ENCODE measurements around the gene PRSS57. TPM values are rescaled to one million over a fixed set of nuclear protein-coding genes. Genes with fewer than 3 reads are reported as not detected.
A peak's percentile ranks its signal among the peaks of the same experiment; 100 is the strongest.
"Not testable (repeated sequence)": the region's sequence is repeated elsewhere in the genome, so short reads cannot be mapped to it uniquely, and the experiment has no call there.

The PRSS57 gene
- total RNA-seq, 4 donors from 2014 or later = 0.34 TPM; not detected in 3

DNA sequence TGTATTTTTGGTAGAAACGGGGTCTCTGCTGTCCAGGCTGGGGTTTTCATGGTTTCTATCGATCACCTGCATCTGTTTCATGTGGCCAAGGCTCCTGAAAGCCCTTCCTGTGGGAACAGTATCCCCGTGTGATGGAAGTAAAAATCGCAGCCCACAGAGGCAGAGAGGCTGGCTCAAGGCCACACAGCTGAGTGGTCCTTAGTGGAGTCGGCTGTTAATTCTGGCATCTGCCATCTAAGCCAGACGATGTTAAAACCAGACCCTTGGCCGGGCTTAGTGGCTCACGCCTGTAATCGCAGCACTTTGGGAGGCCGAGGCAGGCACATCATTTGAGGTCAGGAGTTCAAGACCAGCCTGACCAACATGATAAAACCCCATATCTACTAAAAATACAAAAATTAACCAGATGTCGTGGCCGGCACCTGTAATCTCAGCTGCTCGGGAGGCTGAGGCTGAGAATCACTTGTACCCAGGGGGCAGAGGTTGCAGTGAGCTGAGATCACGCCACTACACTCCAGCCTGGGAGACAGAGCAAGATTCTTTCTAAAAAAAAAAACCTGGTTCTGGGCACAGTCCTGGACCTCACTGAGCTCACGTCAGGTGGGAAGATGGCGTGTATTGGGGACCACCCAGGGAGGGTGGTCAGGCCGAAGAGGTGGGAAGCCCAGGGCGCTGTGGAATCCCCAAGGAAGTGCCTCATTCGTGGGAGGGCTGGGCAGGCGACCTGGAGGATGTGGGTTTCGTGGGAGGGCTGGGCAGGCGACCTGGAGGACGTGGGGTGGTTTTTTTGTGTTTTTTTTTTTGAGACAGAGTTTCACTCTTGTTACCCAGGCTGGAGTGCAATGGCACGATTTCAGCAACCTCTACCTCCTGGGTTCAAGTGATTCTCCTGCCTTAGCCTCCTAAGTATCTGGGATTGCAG lies 37.2 kb upstream of the PRSS57 start:
- intact Hi-C loops (cut with DNase I) = loop anchor here (2.0 kb wide), 1 partner anchor 24 kb away; the partner anchor contains the start of gene PALM
- Histone ChIP-seq H3K27ac (replicated peaks in 1 of 4) (no peak overlapping the region), H3K27me3 (no peaks in the 10 kb centered on the region), H3K9me3 (no peaks in the 10 kb centered on the region), H3K4me1 (peaks cover 9 to 22% (median 17%) of the 10 kb centered on the region in 4 donors), H3K4me3 (no peak overlapping the region), H3K36me3 (peaks cover 0 to 56% (median 44%) of the 10 kb centered on the region in 4 donors)
- TF ChIP-seq POLR2AphosphoS5 (IDR thresholded peaks at IDR 0.05) = no peak
- TF ChIP-seq, protein P1, sequence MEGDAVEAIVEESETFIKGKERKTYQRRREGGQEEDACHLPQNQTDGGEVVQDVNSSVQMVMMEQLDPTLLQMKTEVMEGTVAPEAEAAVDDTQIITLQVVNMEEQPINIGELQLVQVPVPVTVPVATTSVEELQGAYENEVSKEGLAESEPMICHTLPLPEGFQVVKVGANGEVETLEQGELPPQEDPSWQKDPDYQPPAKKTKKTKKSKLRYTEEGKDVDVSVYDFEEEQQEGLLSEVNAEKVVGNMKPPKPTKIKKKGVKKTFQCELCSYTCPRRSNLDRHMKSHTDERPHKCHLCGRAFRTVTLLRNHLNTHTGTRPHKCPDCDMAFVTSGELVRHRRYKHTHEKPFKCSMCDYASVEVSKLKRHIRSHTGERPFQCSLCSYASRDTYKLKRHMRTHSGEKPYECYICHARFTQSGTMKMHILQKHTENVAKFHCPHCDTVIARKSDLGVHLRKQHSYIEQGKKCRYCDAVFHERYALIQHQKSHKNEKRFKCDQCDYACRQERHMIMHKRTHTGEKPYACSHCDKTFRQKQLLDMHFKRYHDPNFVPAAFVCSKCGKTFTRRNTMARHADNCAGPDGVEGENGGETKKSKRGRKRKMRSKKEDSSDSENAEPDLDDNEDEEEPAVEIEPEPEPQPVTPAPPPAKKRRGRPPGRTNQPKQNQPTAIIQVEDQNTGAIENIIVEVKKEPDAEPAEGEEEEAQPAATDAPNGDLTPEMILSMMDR (IDR thresholded peaks at IDR 0.05) = no peak
- TF ChIP-seq EP300 (IDR thresholded peaks at IDR 0.05) = no peak
- no peak for TF ChIP-seq POLR2A (IDR thresholded peaks at IDR 0.05; ENCODE audit: low read depth)
- DNase-seq (ENCODE audit: extremely low spot score) = no peak
- WGBS = 73% methylated on average over 23 of the region's 24 CpGs

DNA sequence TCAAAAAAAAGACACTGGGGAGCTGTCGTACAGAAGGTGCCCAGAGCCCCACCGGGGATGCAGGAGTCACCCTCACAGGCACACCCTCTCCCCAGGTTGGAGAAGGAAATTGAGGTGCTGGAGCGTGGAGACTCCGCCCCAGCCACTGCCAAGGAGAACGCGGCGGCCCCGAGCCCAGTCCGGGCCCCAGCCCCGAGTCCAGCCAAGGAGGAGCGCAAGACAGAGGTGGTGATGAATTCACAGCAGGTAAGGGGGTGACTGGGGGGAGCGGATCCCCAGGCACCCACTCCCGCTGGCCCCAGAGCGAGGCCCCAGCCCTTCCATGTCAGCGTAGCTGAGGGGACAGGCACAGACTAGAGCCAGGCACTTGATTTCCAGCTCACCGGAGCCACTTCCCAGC lies 35.7 kb upstream of the PRSS57 start:
- Histone ChIP-seq H3K27ac (replicated peaks in 1 of 4) (no peak overlapping the region), H3K4me3 (no peak overlapping the region), H3K4me1 (peaks cover 10 to 26% (median 22%) of the 10 kb centered on the region in 4 donors), H3K9me3 (no peaks in the 10 kb centered on the region), H3K27me3 (no peaks in the 10 kb centered on the region), H3K36me3 (peaks cover 0 to 56% (median 43%) of the 10 kb centered on the region in 4 donors)
- no peak for DNase-seq (ENCODE audit: extremely low spot score)
- 89% methylated on average over 14 of the region's 16 CpGs for WGBS
- TF ChIP-seq EP300 (IDR thresholded peaks at IDR 0.05) (no peak), POLR2AphosphoS5 (IDR thresholded peaks at IDR 0.05) (no peak), POLR2A (IDR thresholded peaks at IDR 0.05; ENCODE audit: low read depth) (no peak)
- TF ChIP-seq, protein P1 (IDR thresholded peaks at IDR 0.05) = no peak
- intact Hi-C loops (cut with DNase I) = no loop called here

DNA sequence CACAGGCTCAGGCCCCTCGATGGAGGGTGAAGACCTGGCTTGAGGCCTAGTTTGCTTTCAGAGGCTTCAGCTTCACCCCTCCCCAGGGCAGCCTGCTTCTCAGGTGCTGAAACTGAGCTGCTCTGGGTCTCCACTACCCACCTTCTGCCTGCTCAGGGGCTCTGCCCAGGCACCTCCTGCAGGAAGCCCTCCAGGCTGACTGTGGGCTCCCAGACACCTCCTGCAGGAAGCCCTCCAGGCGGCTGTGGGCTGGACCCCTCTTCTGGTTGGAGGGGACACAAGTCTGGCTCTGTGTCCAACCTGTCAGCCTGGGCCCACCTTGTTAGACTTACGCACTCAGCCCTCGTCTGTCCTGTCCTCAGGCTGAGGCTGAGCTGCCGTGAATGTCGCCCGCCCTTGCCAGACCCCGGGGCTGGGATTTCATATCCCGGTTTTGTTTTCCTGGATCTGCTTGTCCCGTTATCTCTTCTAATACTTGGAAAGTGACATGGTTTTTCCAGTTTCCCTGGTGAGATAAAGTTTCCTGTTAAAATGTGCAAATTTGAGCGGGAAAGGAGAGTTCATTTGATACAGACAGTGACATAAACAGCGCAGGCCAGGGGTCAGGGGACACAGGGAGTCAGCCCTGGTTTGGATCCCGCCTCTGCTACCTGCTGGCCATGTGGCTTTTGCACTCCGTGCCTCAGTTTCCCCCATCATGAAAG lies 34.9 kb upstream of the PRSS57 start:
- WGBS = 81% methylated on average over 13 of the region's 14 CpGs
- no peak overlapping the region for H3K4me3 ChIP-seq
- peaks cover 10 to 26% (median 22%) of the 10 kb centered on the region in 4 donors for H3K4me1 ChIP-seq
- H3K9me3 ChIP-seq = no peaks in the 10 kb centered on the region
- TF ChIP-seq EP300 (IDR thresholded peaks at IDR 0.05) = no peak
- TF ChIP-seq, protein P1 (IDR thresholded peaks at IDR 0.05) = no peak
- no peak for TF ChIP-seq POLR2AphosphoS5 (IDR thresholded peaks at IDR 0.05)
- no peak for TF ChIP-seq POLR2A (IDR thresholded peaks at IDR 0.05; ENCODE audit: low read depth)
- peaks cover 0 to 55% (median 41%) of the 10 kb centered on the region in 4 donors for H3K36me3 ChIP-seq
- no peak for DNase-seq (ENCODE audit: extremely low spot score)
- intact Hi-C loops (cut with DNase I) = no loop called here
- no peak overlapping the region for H3K27ac ChIP-seq (replicated peaks in 1 of 4)
- H3K27me3 ChIP-seq = no peaks in the 10 kb centered on the region

DNA sequence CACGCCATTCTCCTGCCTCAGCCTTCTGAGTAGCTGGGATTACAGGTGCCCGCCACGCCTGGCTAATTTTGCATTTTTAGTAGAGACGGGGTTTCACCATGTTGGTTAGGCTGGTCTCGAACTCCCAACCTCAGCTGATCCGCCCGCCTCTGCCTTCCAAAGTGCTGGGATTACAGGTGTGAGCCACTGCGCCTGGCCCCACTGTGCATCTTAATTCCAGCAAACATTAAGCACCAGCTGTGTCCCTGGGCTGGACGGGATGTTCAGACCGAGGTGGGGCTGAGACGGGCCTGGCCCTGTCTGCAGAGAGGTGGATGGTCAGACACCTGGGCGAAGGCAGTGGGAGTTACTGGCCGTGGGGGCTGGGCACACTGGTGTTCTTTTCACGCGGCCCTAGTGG lies 34.3 kb upstream of the PRSS57 start:
- H3K4me3 ChIP-seq; H3K27me3 ChIP-seq; H3K9me3 ChIP-seq; intact Hi-C loops (cut with DNase I); H3K27ac ChIP-seq (replicated peaks in 1 of 4); DNase-seq (ENCODE audit: extremely low spot score): not testable (repeated sequence)
- WGBS = 89% methylated on average over 8 of the region's 15 CpGs
- Histone ChIP-seq H3K4me1 (peaks cover 10 to 24% (median 22%) of the 10 kb centered on the region in 4 donors), H3K36me3 (peaks cover 0 to 53% (median 40%) of the 10 kb centered on the region in 4 donors)

DNA sequence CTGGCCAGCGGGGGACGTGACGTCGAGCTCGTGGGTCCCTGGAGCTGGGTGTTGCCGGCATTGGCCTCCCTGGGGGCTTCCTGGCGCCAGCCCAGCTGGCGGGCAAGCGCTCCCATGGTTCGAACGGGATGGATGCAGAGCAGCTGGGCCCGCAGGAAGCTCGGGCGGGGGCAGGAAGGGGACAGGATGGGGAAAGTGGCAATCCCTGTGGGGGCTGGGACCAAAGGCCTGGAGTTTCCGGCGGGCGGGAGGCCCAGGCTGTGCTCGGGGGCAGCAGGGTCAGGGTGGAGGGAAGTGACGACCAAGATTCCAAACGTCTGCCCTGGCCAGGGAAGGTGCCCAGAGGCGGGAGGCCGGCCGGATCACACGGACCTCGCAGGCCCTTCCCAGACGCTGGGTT lies 32.8 kb upstream of the PRSS57 start:
- 55% methylated on average over 14 of the region's 26 CpGs for WGBS
- Histone ChIP-seq H3K27me3 (no peaks in the 10 kb centered on the region), H3K4me3 (no peak overlapping the region), H3K36me3 (peaks cover 0 to 46% (median 38%) of the 10 kb centered on the region in 4 donors), H3K9me3 (no peaks in the 10 kb centered on the region), H3K4me1 (peaks cover 12 to 19% (median 14%) of the 10 kb centered on the region in 4 donors), H3K27ac (replicated peaks in 1 of 4) (peak overlapping the region; percentile 58 to 80 (median 74))
- DNase-seq (ENCODE audit: extremely low spot score) = no peak
- TF ChIP-seq POLR2AphosphoS5 (IDR thresholded peaks at IDR 0.05) (peak; percentile 54 to 60), EP300 (IDR thresholded peaks at IDR 0.05) (no peak)
- TF ChIP-seq, protein P1 (IDR thresholded peaks at IDR 0.05) = no peak
- intact Hi-C loops (cut with DNase I) = no loop called here
